K562 (cell line): ENCODE results near the gene BET1L. TPM values are rescaled to one million over a fixed set of nuclear protein-coding genes. Genes with fewer than 3 reads are reported as not detected.

Source experiments
- ARNT ChIP-seq, 2 experiments: fragments of 450-650 bp; IDR thresholded peaks; 2 replicates each; pipeline ENCODE4 v1.6.1; 2016; ENCODE audit warnings: mild to moderate bottlenecking in 1 of 2
- CBX3 ChIP-seq, 2 experiments: IDR thresholded peaks; 1 replicate in 1 of 2; 2 replicates in 1 of 2; pipeline ENCODE4 v1.6.1; 2012; ENCODE audit warnings: inconsistent platforms in 2 of 2, low read length in 2 of 2, borderline replicate concordance in 1 of 2, control low read depth in 1 of 2
- DPF2 ChIP-seq: fragments of 450-650 bp; IDR thresholded peaks from 2 replicates; pipeline ENCODE4 v1.6.1; 2016
- ESRRA ChIP-seq: fragments of 450-650 bp; IDR thresholded peaks from 2 replicates; pipeline ENCODE4 v1.6.1; 2014; ENCODE audit warnings: low read depth, mild to moderate bottlenecking, moderate library complexity, borderline replicate concordance
- SMAD4 ChIP-seq: fragments of 250-450 bp; sonication (Bioruptor Pico); conservative IDR thresholded peaks from 2 replicates; pipeline ENCODE4 v1.8.0; 2021; ENCODE audit warnings: inconsistent platforms, mild to moderate bottlenecking, moderate library complexity
- TCF3 ChIP-seq: sonication (generic); formaldehyde crosslinking; IDR thresholded peaks from 2 replicates; pipeline ENCODE4 v1.4.0; 2020; ENCODE audit warnings: mild to moderate bottlenecking, missing genetic modification reagents
- polyA plus RNA-seq, 8 experiments: library from polyadenylated mRNA; depleted of rRNA in 4 of 8; stranded (reverse) in 5 of 8; unstranded in 3 of 8; fragments of >200 nt; fragmentation: Nextera tagmentation in 2 of 8; fragmentation: Illumina TruSeq in 1 of 8; extraction: Ambion mirVana in 2 of 8; extraction: Trizol in 1 of 8; gene quantifications; 2 replicates each; pipeline versions ENCODE4 v1.2.1 to v1.2.3, GENCODE V29; 2011 to 2014; ENCODE audit warnings: inconsistent platforms in 1 of 8, missing spikeins in 1 of 8
- total RNA-seq, 7 experiments: library from RNA; depleted of rRNA in 6 of 7; stranded (reverse); fragments of >200 nt in 6 of 7; fragmentation: Illumina TruSeq in 2 of 7; extraction: Trizol in 2 of 7; gene quantifications; 2 replicates each; pipeline versions ENCODE4 v1.2.1 to v1.2.3, GENCODE V29; 2011 to 2021; ENCODE audit warnings: low replicate concordance in 1 of 7
- TF ChIP-seq, protein P1 (sequence below), 2 experiments: fragments of 450-650 bp in 1 of 2; IDR thresholded peaks; 2 replicates each; pipeline ENCODE4 v1.6.1; 2011 to 2017; ENCODE audit warnings: low read depth in 2 of 2, antibody characterized with exemption in 1 of 2, borderline replicate concordance in 1 of 2, low read length in 1 of 2, mild to moderate bottlenecking in 1 of 2, mixed read lengths in 1 of 2; ENCODE audit not compliant: control insufficient read depth in 1 of 2
- TF ChIP-seq, protein P2 (sequence below): fragments of 450-650 bp; formaldehyde crosslinking; IDR thresholded peaks from 2 replicates; pipeline ENCODE4 v1.4.0; 2022; ENCODE audit warnings: missing genetic modification characterization
- TF ChIP-seq, protein P3 (sequence below): fragments of 450-650 bp; IDR thresholded peaks from 2 replicates; pipeline ENCODE4 v1.7.0; 2016; ENCODE audit warnings: borderline replicate concordance
- TF ChIP-seq, protein P4 (sequence below): IDR thresholded peaks from 2 replicates; pipeline ENCODE4 v1.6.1; 2014; ENCODE audit warnings: antibody characterized with exemption
- TF ChIP-seq, protein P5 (sequence below): fragments of 250-450 bp; sonication (Bioruptor Pico); IDR thresholded peaks from 2 replicates; pipeline ENCODE4 v1.4.0; 2020
- TF ChIP-seq, protein P6 (sequence below): fragments of 450-650 bp; formaldehyde crosslinking; IDR thresholded peaks from 2 replicates; pipeline ENCODE4 v1.4.0; 2020; ENCODE audit warnings: mild to moderate bottlenecking, mixed read lengths

Gene BET1L
- total and polyA plus RNA-seq, 9 of the 15 experiments (the other 6 are each of a cell fraction or from before 2014, with no cell fraction given), result 9.9 to 69.1 (median 19.9) TPM

DNA sequence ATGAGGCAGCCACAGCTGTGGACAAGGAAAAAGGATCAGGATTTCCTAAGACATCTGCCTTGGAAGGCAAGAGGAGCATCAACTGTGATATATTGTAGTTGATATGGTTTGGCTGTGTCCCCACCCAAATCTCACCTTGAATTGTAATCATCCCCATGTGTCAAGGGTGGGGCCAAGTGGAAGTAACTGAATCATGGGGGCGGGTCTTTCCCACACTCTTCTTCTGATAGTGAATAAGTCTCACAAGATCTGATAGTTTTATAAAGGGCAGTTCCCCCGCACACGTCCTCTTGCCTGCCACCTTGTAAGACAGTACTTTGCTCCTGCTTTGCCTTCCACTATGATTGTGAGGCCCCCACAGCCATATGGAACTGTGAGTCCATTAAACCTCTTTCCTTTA, 10.5 kb upstream of the BET1L start (continued):
- TF ChIP-seq, protein P1, sequence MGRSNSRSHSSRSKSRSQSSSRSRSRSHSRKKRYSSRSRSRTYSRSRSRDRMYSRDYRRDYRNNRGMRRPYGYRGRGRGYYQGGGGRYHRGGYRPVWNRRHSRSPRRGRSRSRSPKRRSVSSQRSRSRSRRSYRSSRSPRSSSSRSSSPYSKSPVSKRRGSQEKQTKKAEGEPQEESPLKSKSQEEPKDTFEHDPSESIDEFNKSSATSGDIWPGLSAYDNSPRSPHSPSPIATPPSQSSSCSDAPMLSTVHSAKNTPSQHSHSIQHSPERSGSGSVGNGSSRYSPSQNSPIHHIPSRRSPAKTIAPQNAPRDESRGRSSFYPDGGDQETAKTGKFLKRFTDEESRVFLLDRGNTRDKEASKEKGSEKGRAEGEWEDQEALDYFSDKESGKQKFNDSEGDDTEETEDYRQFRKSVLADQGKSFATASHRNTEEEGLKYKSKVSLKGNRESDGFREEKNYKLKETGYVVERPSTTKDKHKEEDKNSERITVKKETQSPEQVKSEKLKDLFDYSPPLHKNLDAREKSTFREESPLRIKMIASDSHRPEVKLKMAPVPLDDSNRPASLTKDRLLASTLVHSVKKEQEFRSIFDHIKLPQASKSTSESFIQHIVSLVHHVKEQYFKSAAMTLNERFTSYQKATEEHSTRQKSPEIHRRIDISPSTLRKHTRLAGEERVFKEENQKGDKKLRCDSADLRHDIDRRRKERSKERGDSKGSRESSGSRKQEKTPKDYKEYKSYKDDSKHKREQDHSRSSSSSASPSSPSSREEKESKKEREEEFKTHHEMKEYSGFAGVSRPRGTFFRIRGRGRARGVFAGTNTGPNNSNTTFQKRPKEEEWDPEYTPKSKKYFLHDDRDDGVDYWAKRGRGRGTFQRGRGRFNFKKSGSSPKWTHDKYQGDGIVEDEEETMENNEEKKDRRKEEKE (IDR thresholded peaks at IDR 0.05; ENCODE audit: borderline replicate concordance in 1 of 2, control insufficient read depth in 1 of 2, low read depth in 2 of 2, low read length in 1 of 2), result no peak
- TF ChIP-seq, protein P2, sequence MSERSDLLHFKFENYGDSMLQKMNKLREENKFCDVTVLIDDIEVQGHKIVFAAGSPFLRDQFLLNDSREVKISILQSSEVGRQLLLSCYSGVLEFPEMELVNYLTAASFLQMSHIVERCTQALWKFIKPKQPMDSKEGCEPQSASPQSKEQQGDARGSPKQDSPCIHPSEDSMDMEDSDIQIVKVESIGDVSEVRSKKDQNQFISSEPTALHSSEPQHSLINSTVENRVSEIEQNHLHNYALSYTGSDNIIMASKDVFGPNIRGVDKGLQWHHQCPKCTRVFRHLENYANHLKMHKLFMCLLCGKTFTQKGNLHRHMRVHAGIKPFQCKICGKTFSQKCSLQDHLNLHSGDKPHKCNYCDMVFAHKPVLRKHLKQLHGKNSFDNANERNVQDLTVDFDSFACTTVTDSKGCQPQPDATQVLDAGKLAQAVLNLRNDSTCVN, result no peak
- no peak for TF ChIP-seq SMAD4
- TF ChIP-seq CBX3 (IDR thresholded peaks at IDR 0.05; ENCODE audit: borderline replicate concordance in 1 of 2, low read length in 2 of 2), result peak in 1 of 2 experiments; percentile 31; a peak in 1 of 3 replicates
- TF ChIP-seq, protein P3, sequence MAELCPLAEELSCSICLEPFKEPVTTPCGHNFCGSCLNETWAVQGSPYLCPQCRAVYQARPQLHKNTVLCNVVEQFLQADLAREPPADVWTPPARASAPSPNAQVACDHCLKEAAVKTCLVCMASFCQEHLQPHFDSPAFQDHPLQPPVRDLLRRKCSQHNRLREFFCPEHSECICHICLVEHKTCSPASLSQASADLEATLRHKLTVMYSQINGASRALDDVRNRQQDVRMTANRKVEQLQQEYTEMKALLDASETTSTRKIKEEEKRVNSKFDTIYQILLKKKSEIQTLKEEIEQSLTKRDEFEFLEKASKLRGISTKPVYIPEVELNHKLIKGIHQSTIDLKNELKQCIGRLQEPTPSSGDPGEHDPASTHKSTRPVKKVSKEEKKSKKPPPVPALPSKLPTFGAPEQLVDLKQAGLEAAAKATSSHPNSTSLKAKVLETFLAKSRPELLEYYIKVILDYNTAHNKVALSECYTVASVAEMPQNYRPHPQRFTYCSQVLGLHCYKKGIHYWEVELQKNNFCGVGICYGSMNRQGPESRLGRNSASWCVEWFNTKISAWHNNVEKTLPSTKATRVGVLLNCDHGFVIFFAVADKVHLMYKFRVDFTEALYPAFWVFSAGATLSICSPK, result no peak
- 0 out of 2 replicates have a peak, but pooled peaks have one; percentile 33 for TF ChIP-seq ESRRA
- TF ChIP-seq, protein P4, sequence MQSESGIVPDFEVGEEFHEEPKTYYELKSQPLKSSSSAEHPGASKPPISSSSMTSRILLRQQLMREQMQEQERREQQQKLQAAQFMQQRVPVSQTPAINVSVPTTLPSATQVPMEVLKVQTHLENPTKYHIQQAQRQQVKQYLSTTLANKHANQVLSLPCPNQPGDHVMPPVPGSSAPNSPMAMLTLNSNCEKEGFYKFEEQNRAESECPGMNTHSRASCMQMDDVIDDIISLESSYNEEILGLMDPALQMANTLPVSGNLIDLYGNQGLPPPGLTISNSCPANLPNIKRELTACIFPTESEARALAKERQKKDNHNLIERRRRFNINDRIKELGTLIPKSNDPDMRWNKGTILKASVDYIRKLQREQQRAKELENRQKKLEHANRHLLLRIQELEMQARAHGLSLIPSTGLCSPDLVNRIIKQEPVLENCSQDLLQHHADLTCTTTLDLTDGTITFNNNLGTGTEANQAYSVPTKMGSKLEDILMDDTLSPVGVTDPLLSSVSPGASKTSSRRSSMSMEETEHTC, result no peak
- TF ChIP-seq, protein P5, sequence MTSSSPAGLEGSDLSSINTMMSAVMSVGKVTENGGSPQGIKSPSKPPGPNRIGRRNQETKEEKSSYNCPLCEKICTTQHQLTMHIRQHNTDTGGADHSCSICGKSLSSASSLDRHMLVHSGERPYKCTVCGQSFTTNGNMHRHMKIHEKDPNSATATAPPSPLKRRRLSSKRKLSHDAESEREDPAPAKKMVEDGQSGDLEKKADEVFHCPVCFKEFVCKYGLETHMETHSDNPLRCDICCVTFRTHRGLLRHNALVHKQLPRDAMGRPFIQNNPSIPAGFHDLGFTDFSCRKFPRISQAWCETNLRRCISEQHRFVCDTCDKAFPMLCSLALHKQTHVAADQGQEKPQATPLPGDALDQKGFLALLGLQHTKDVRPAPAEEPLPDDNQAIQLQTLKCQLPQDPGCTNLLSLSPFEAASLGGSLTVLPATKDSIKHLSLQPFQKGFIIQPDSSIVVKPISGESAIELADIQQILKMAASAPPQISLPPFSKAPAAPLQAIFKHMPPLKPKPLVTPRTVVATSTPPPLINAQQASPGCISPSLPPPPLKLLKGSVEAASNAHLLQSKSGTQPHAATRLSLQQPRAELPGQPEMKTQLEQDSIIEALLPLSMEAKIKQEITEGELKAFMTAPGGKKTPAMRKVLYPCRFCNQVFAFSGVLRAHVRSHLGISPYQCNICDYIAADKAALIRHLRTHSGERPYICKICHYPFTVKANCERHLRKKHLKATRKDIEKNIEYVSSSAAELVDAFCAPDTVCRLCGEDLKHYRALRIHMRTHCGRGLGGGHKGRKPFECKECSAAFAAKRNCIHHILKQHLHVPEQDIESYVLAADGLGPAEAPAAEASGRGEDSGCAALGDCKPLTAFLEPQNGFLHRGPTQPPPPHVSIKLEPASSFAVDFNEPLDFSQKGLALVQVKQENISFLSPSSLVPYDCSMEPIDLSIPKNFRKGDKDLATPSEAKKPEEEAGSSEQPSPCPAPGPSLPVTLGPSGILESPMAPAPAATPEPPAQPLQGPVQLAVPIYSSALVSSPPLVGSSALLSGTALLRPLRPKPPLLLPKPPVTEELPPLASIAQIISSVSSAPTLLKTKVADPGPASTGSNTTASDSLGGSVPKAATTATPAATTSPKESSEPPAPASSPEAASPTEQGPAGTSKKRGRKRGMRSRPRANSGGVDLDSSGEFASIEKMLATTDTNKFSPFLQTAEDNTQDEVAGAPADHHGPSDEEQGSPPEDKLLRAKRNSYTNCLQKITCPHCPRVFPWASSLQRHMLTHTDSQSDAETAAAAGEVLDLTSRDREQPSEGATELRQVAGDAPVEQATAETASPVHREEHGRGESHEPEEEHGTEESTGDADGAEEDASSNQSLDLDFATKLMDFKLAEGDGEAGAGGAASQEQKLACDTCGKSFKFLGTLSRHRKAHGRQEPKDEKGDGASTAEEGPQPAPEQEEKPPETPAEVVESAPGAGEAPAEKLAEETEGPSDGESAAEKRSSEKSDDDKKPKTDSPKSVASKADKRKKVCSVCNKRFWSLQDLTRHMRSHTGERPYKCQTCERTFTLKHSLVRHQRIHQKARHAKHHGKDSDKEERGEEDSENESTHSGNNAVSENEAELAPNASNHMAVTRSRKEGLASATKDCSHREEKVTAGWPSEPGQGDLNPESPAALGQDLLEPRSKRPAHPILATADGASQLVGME, result no peak
- TF ChIP-seq, protein P6, sequence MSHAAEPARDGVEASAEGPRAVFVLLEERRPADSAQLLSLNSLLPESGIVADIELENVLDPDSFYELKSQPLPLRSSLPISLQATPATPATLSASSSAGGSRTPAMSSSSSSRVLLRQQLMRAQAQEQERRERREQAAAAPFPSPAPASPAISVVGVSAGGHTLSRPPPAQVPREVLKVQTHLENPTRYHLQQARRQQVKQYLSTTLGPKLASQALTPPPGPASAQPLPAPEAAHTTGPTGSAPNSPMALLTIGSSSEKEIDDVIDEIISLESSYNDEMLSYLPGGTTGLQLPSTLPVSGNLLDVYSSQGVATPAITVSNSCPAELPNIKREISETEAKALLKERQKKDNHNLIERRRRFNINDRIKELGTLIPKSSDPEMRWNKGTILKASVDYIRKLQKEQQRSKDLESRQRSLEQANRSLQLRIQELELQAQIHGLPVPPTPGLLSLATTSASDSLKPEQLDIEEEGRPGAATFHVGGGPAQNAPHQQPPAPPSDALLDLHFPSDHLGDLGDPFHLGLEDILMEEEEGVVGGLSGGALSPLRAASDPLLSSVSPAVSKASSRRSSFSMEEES (CRISPR knock-in tag), result no peak
- TF ChIP-seq TCF3, result 0 out of 2 replicates have a peak, but pooled peaks have one; percentile 13
- TF ChIP-seq DPF2, result 0 out of 2 replicates have a peak, but pooled peaks have one; percentile 17
- TF ChIP-seq ARNT (IDR thresholded peaks at IDR 0.05), result no peak
